ENCODE measurements around the gene SEMA4F.

SEMA4F gene

DNA sequence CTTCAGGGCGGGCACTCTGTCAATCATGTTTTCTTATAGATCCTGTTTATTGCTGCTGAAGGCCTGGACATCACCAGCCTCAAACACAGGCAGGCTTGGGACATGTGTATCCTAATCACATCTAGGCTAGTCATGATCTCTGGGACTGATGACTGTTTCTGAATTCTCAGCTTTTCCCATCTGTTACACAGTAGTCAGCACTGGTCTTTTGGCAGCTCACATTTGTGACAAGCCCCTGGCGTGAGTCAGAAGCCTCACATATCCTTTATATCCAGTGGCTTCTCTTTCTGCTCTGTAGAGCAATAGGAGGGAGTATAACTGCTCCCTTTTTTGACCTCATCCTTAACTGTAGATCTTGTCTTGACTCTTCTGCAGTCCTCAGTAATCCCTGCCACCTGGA is 4.5 kb downstream of the SEMA4F start:
- no peak for DNase-seq (ENCODE audit: insufficient read length, low spot score)
- no peak for FAIRE-seq

- FAIRE-seq (no peak), DNase-seq (ENCODE audit: insufficient read length, low spot score) (no peak)
These were observed 5.4 kb downstream of the SEMA4F start for GRCh38 chr2:74659462-74659861.

GRCh38 chr2:74668087-74668486 is 14.0 kb downstream of the SEMA4F start:
- no peak for DNase-seq (ENCODE audit: insufficient read length, low spot score)
- no peak for FAIRE-seq

- DNase-seq (ENCODE audit: insufficient read length, low spot score) = no peak
- FAIRE-seq = no peak
These were observed 16.2 kb downstream of the SEMA4F start for GRCh38 chr2:74670263-74670662.

GRCh38 chr2:74671479-74671878 is 17.4 kb downstream of the SEMA4F start:
- FAIRE-seq (no peak), DNase-seq (ENCODE audit: insufficient read length, low spot score) (no peak)

- no peak for FAIRE-seq
- no peak for DNase-seq (ENCODE audit: insufficient read length, low spot score)
These were observed 19.9 kb downstream of the SEMA4F start for GRCh38 chr2:74673826-74674528.

DNA sequence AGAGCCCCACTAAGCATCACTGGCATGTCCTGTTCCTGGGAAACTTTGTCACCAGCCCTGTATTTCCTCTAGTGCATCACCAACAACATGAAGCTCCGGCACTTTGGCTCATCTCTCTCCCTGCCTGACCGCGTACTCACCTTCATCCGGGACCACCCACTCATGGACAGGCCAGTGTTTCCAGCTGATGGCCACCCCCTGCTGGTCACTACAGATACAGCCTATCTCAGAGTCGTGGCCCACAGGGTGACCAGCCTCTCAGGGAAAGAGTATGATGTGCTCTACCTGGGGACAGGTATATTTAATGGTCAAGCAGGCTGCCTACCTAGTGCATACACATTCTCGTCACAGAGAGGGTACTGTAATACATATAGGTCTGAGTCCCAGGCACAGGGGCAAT is 21.0 kb downstream of the SEMA4F start:
- FAIRE-seq = no peak
- no peak for DNase-seq (ENCODE audit: insufficient read length, low spot score)

- FAIRE-seq (no peak), DNase-seq (ENCODE audit: insufficient read length, low spot score) (no peak)
These were observed 22.3 kb downstream of the SEMA4F start for GRCh38 chr2:74676331-74676730.

GRCh38 chr2:74679615-74680014 is 25.6 kb downstream of the SEMA4F start:
- FAIRE-seq = no peak

GRCh38 chr2:74682501-74682900 is 28.5 kb downstream of the SEMA4F start:
- no peak for DNase-seq (ENCODE audit: insufficient read length, low spot score)
- no peak for FAIRE-seq

More at GRCh38 chr2:74679615-74680014, 25.6 kb downstream of the SEMA4F start:
- DNase-seq (ENCODE audit: insufficient read length, low spot score) = no peak

- no peak for DNase-seq (ENCODE audit: insufficient read length, low spot score)
- FAIRE-seq = no peak
These were observed 31.4 kb downstream of the SEMA4F start for GRCh38 chr2:74685408-74685807.

GRCh38 chr2:74688881-74689280 is 34.8 kb downstream of the SEMA4F start:
- FAIRE-seq = no peak
- DNase-seq (ENCODE audit: insufficient read length, low spot score) = no peak

GRCh38 chr2:74689671-74690070 is 35.6 kb downstream of the SEMA4F start:
- DNase-seq (ENCODE audit: insufficient read length, low spot score) (no peak), FAIRE-seq (no peak)

- FAIRE-seq = no peak
These were observed 36.5 kb downstream of the SEMA4F start for GRCh38 chr2:74690571-74690970.

GRCh38 chr2:74691929-74692328 is 37.9 kb downstream of the SEMA4F start:
- DNase-seq (ENCODE audit: insufficient read length, low spot score) = no peak
- FAIRE-seq = no peak

More at GRCh38 chr2:74690571-74690970, 36.5 kb downstream of the SEMA4F start:
- peak; percentile 71 for DNase-seq (ENCODE audit: insufficient read length, low spot score)

GRCh38 chr2:74693213-74693612 is 39.2 kb downstream of the SEMA4F start:
- no peak for DNase-seq (ENCODE audit: insufficient read length, low spot score)
- no peak for FAIRE-seq

DNA sequence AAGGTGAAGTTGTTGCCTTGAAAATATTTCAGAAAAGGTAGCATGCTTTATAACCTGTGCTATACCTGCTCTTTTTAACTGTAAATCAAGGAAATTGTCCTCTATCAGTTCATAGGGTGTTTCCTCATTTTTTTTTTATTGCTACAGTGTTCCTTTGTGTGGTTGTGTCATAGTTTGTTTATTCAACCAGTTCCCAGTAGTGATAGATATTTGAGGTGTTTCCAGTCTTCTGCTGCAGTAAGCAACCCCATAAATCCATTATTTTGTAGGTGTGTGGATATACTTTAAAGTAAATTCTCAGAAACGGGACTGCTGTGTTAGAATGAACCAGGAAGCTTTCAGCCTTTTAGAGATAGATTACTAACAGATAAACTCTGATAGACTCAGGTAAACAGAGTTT is 39.6 kb downstream of the SEMA4F start:
- FAIRE-seq = no peak
- no peak for DNase-seq (ENCODE audit: insufficient read length, low spot score)

GRCh38 chr2:74694281-74694680 is 40.2 kb downstream of the SEMA4F start:
- DNase-seq (ENCODE audit: insufficient read length, low spot score) (no peak), FAIRE-seq (no peak)

GRCh38 chr2:74695663-74696062 is 41.6 kb downstream of the SEMA4F start:
- FAIRE-seq = no peak
- DNase-seq (ENCODE audit: insufficient read length, low spot score) = no peak

- no peak for FAIRE-seq
- no peak for DNase-seq (ENCODE audit: insufficient read length, low spot score)
These were observed 42.8 kb downstream of the SEMA4F start for GRCh38 chr2:74696829-74697228.

- FAIRE-seq (no peak), DNase-seq (ENCODE audit: insufficient read length, low spot score) (no peak)
These were observed 46.8 kb downstream of the SEMA4F start for GRCh38 chr2:74700643-74701372.

DNA sequence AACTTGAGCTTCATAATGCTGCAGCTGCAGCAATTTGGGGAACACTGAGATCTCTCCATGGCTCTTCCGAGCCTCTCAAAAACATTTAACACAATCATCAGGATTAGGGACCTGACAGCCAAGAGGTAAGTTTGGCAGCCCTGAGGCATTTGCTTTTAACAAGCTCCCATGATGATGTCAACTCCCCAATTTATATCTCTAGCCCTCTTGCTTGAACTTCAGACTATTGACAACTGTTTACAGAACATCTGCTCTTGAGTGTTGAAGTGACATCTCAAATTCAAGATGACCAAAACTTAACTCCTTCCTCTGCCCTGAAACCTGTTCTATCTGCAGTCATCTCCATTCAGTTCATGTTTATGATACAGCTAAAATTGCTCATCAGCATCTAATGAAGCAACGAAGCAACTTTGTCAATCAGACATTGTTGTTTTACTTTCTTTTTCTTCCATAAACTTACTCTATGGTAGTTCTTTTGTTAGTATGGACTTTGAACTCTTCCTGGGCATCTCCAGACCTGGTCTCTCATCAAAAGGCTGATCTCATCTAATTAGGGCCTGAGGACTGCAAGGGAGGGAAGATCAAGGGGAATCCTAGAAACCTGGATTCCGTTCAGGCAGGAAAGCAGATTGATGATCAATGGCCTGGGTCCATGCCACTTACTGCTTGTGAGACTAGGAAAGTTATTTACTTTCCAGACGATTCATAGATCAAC is 48.1 kb downstream of the SEMA4F start:
- FAIRE-seq (no peak), DNase-seq (ENCODE audit: insufficient read length, low spot score) (no peak)

Data from HTR-8/SVneo (cell line).